Loucy (cell line): ENCODE measurements around the gene LUC7L.

Experiments used
- EZH2phosphoT487 ChIP-seq: fragments of 200-600 bp; IDR thresholded peaks from 2 replicates; pipeline ENCODE4 v1.6.1; 2018; ENCODE audit warnings: antibody characterized with exemption, mild to moderate bottlenecking, moderate library complexity, borderline replicate concordance
- TF ChIP-seq, protein P1 (sequence below): fragments of 200-600 bp; sonication (generic); conservative IDR thresholded peaks from 2 replicates; pipeline ENCODE4 v1.5.1; 2014; ENCODE audit warnings: mild to moderate bottlenecking, antibody characterized with exemption, low read length

DNA sequence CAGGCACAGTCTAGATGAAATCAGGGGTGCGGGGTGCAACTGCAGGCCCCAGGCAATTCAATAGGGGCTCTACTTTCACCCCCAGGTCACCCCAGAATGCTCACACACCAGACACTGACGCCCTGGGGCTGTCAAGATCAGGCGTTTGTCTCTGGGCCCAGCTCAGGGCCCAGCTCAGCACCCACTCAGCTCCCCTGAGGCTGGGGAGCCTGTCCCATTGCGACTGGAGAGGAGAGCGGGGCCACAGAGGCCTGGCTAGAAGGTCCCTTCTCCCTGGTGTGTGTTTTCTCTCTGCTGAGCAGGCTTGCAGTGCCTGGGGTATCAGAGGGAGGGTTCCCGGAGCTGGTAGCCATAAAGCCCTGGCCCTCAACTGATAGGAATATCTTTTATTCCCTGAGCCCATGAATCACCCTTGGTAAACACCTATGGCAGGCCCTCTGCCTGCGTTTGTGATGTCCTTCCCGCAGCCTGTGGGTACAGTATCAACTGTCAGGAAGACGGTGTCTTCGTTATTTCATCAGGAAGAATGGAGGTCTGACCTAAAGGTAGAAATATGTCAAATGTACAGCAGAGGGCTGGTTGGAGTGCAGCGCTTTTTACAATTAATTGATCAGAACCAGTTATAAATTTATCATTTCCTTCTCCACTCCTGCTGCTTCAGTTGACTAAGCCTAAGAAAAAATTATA is 51.1 kb downstream of the LUC7L start:
- TF ChIP-seq EZH2phosphoT487 = no peak
- TF ChIP-seq, protein P1, sequence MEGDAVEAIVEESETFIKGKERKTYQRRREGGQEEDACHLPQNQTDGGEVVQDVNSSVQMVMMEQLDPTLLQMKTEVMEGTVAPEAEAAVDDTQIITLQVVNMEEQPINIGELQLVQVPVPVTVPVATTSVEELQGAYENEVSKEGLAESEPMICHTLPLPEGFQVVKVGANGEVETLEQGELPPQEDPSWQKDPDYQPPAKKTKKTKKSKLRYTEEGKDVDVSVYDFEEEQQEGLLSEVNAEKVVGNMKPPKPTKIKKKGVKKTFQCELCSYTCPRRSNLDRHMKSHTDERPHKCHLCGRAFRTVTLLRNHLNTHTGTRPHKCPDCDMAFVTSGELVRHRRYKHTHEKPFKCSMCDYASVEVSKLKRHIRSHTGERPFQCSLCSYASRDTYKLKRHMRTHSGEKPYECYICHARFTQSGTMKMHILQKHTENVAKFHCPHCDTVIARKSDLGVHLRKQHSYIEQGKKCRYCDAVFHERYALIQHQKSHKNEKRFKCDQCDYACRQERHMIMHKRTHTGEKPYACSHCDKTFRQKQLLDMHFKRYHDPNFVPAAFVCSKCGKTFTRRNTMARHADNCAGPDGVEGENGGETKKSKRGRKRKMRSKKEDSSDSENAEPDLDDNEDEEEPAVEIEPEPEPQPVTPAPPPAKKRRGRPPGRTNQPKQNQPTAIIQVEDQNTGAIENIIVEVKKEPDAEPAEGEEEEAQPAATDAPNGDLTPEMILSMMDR = no peak
